K562 (cell line): ENCODE measurements around the gene CRB2. TPM values are rescaled to one million over a fixed set of nuclear protein-coding genes. Genes with fewer than 3 reads are reported as not detected.

ENCODE experiments used
- ARNT ChIP-seq, 2 experiments: fragments of 450-650 bp; IDR thresholded peaks; 2 replicates each; pipeline ENCODE4 v1.6.1; 2016; ENCODE audit warnings: mild to moderate bottlenecking in 1 of 2
- CREM ChIP-seq: IDR thresholded peaks from 2 replicates; pipeline ENCODE4 v1.6.1; 2014; ENCODE audit warnings: antibody characterized with exemption, low read depth
- DPF2 ChIP-seq: fragments of 450-650 bp; IDR thresholded peaks from 2 replicates; pipeline ENCODE4 v1.6.1; 2016
- FOXK2 ChIP-seq, 2 experiments: fragments of 450-650 bp; IDR thresholded peaks in 1 of 2; conservative IDR thresholded peaks in 1 of 2; 2 replicates each; pipeline ENCODE4 v1.6.1; 2016; ENCODE audit warnings: low read depth in 2 of 2, mild to moderate bottlenecking in 1 of 2
- FUS ChIP-seq: fragments of 200-400 bp; formaldehyde crosslinking; optimal IDR thresholded peaks from 2 replicates; pipeline ENCODE3; 2017; ENCODE audit warnings: low read depth, low read length
- HDAC2 ChIP-seq: fragments of 450-650 bp; IDR thresholded peaks from 2 replicates; pipeline ENCODE4 v1.6.1; 2016; ENCODE audit warnings: mild to moderate bottlenecking
- ILF3 ChIP-seq: fragments of 450-650 bp; IDR thresholded peaks from 2 replicates; pipeline ENCODE4 v1.6.1; 2018; ENCODE audit warnings: antibody characterized with exemption, mild to moderate bottlenecking, moderate library complexity, borderline replicate concordance
- MBD2 ChIP-seq: sonication (generic); IDR thresholded peaks from 2 replicates; pipeline ENCODE4 v1.6.1; 2016; ENCODE audit warnings: low read depth, borderline replicate concordance
- NFYB ChIP-seq: IDR thresholded peaks from 2 replicates; pipeline ENCODE4 v1.6.1; 2011; ENCODE audit warnings: mild to moderate bottlenecking, moderate library complexity; ENCODE audit not compliant: insufficient read length; ENCODE audit errors: extremely low read depth
- PHB ChIP-seq: fragments of 250-450 bp; sonication (Bioruptor Pico); IDR thresholded peaks from 2 replicates; pipeline ENCODE4 v1.5.0; 2021
- POLR2G ChIP-seq: fragments of 200-400 bp; formaldehyde crosslinking; IDR thresholded peaks from 2 replicates; pipeline ENCODE4 v1.6.1; 2017; ENCODE audit warnings: low read depth, mild to moderate bottlenecking, antibody characterized with exemption, low read length, moderate library complexity
- RB1 ChIP-seq: fragments of 450-650 bp; IDR thresholded peaks from 2 replicates; pipeline ENCODE4 v1.6.1; 2017; ENCODE audit warnings: low read depth, mild to moderate bottlenecking
- RBFOX2 ChIP-seq: fragments of 200-400 bp; formaldehyde crosslinking; IDR thresholded peaks from 2 replicates; pipeline ENCODE4 v1.6.1; 2017; ENCODE audit warnings: low read depth, mild to moderate bottlenecking, low read length, moderate library complexity
- SMARCA5 ChIP-seq: fragments of 450-650 bp; IDR thresholded peaks from 2 replicates; pipeline ENCODE4 v1.6.1; 2016
- SP2 ChIP-seq: IDR thresholded peaks from 2 replicates; pipeline ENCODE4 v1.6.1; 2011; ENCODE audit warnings: mild to moderate bottlenecking, low read depth, low read length, moderate library complexity; ENCODE audit not compliant: poor library complexity, severe bottlenecking; ENCODE audit errors: extremely low read depth
- SREBF2 ChIP-seq: sonication (generic); formaldehyde crosslinking; IDR thresholded peaks from 2 replicates; pipeline ENCODE4 v1.4.0; 2020; ENCODE audit warnings: mild to moderate bottlenecking, missing genetic modification reagents
- STAT5B ChIP-seq: fragments of 250-450 bp; sonication (Bioruptor Pico); IDR thresholded peaks from 2 replicates; pipeline ENCODE4 v1.8.0; 2021; ENCODE audit warnings: mild to moderate bottlenecking, inconsistent platforms
- TFAM ChIP-seq: fragments of 250-450 bp; sonication (Bioruptor Pico); conservative IDR thresholded peaks from 2 replicates; pipeline ENCODE4 v1.5.0; 2021; ENCODE audit warnings: mild to moderate bottlenecking, moderate library complexity
- polyA plus RNA-seq, 8 experiments: library from polyadenylated mRNA; depleted of rRNA in 4 of 8; stranded (reverse) in 5 of 8; unstranded in 3 of 8; fragments of >200 nt; fragmentation: Nextera tagmentation in 2 of 8; fragmentation: Illumina TruSeq in 1 of 8; extraction: Ambion mirVana in 2 of 8; extraction: Trizol in 1 of 8; gene quantifications; 2 replicates each; pipeline versions ENCODE4 v1.2.1 to v1.2.3, GENCODE V29; 2011 to 2014; ENCODE audit warnings: inconsistent platforms in 1 of 8, missing spikeins in 1 of 8
- total RNA-seq, 7 experiments: library from RNA; depleted of rRNA in 6 of 7; stranded (reverse); fragments of >200 nt in 6 of 7; fragmentation: Illumina TruSeq in 2 of 7; extraction: Trizol in 2 of 7; gene quantifications; 2 replicates each; pipeline versions ENCODE4 v1.2.1 to v1.2.3, GENCODE V29; 2011 to 2021; ENCODE audit warnings: low replicate concordance in 1 of 7
- TF ChIP-seq, protein P1 (sequence below): sonication (generic); formaldehyde crosslinking; IDR thresholded peaks from 2 replicates; pipeline ENCODE4 v1.8.0; 2023; ENCODE audit warnings: mild to moderate bottlenecking, missing genetic modification reagents
- TF ChIP-seq, protein P2 (sequence below): fragments of 250-450 bp; sonication (Bioruptor Pico); IDR thresholded peaks from 2 replicates; pipeline ENCODE4 v1.5.1; 2021; ENCODE audit warnings: mild to moderate bottlenecking
- TF ChIP-seq, protein P3 (sequence below): fragments of 250-450 bp; sonication (Bioruptor Pico); IDR thresholded peaks from 2 replicates; pipeline ENCODE4 v1.5.0; 2021; ENCODE audit warnings: mild to moderate bottlenecking, borderline replicate concordance

Gene CRB2
- total and polyA plus RNA-seq, 9 of the 15 experiments (the other 6 are each of a cell fraction or from before 2014, with no cell fraction given): 0.13 to 1.2 (median 0.25) TPM; not detected in 2

- no peak for TF ChIP-seq MBD2
- TF ChIP-seq STAT5B: no peak
- TF ChIP-seq PHB (CRISPR knock-in tag): no peak
- TF ChIP-seq DPF2: peak; percentile 63
- TF ChIP-seq, protein P1, sequence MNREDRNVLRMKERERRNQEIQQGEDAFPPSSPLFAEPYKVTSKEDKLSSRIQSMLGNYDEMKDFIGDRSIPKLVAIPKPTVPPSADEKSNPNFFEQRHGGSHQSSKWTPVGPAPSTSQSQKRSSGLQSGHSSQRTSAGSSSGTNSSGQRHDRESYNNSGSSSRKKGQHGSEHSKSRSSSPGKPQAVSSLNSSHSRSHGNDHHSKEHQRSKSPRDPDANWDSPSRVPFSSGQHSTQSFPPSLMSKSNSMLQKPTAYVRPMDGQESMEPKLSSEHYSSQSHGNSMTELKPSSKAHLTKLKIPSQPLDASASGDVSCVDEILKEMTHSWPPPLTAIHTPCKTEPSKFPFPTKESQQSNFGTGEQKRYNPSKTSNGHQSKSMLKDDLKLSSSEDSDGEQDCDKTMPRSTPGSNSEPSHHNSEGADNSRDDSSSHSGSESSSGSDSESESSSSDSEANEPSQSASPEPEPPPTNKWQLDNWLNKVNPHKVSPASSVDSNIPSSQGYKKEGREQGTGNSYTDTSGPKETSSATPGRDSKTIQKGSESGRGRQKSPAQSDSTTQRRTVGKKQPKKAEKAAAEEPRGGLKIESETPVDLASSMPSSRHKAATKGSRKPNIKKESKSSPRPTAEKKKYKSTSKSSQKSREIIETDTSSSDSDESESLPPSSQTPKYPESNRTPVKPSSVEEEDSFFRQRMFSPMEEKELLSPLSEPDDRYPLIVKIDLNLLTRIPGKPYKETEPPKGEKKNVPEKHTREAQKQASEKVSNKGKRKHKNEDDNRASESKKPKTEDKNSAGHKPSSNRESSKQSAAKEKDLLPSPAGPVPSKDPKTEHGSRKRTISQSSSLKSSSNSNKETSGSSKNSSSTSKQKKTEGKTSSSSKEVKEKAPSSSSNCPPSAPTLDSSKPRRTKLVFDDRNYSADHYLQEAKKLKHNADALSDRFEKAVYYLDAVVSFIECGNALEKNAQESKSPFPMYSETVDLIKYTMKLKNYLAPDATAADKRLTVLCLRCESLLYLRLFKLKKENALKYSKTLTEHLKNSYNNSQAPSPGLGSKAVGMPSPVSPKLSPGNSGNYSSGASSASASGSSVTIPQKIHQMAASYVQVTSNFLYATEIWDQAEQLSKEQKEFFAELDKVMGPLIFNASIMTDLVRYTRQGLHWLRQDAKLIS (CRISPR knock-in tag): no peak
- TF ChIP-seq RB1: peak; percentile 59
- no peak for TF ChIP-seq TFAM
- peak; percentile 69; the same call in 1 of the 2 replicates for TF ChIP-seq HDAC2
- TF ChIP-seq ARNT (IDR thresholded peaks at IDR 0.05): peak in 1 of 2 experiments; percentile 60; a peak in 1 of 4 replicates
- TF ChIP-seq NFYB: no peak
- TF ChIP-seq, protein P2, sequence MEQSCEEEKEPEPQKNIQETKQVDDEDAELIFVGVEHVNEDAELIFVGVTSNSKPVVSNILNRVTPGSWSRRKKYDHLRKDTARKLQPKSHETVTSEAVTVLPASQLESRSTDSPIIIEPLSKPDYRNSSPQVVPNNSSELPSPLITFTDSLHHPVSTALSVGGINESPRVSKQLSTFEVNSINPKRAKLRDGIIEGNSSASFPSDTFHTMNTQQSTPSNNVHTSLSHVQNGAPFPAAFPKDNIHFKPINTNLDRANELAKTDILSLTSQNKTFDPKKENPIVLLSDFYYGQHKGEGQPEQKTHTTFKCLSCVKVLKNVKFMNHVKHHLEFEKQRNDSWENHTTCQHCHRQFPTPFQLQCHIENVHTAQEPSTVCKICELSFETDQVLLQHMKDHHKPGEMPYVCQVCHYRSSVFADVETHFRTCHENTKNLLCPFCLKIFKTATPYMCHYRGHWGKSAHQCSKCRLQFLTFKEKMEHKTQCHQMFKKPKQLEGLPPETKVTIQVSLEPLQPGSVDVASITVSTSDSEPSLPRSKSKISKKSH (CRISPR knock-in tag): no peak
- TF ChIP-seq POLR2G: 0 out of 2 replicates have a peak, but pooled peaks have one; percentile 37
- TF ChIP-seq FOXK2 (conservative IDR thresholded peaks at IDR 0.05 in 1 of 2, IDR thresholded peaks at IDR 0.05 in 1 of 2; ENCODE audit: low read depth in 2 of 2): peak in 1 of 2 experiments; percentile 14; a peak in 1 of 4 replicates
- TF ChIP-seq SREBF2 (CRISPR knock-in tag): no peak
- no peak for TF ChIP-seq FUS
- TF ChIP-seq, protein P3, sequence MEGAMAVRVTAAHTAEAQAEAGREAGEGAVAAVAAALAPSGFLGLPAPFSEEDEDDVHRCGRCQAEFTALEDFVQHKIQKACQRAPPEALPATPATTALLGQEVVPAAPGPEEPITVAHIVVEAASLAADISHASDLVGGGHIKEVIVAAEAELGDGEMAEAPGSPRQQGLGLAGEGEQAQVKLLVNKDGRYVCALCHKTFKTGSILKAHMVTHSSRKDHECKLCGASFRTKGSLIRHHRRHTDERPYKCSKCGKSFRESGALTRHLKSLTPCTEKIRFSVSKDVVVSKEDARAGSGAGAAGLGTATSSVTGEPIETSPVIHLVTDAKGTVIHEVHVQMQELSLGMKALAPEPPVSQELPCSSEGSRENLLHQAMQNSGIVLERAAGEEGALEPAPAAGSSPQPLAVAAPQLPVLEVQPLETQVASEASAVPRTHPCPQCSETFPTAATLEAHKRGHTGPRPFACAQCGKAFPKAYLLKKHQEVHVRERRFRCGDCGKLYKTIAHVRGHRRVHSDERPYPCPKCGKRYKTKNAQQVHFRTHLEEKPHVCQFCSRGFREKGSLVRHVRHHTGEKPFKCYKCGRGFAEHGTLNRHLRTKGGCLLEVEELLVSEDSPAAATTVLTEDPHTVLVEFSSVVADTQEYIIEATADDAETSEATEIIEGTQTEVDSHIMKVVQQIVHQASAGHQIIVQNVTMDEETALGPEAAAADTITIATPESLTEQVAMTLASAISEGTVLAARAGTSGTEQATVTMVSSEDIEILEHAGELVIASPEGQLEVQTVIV (CRISPR knock-in tag): no peak
- TF ChIP-seq RBFOX2: peak; percentile 43; the same call in 1 of the 2 replicates
- TF ChIP-seq CREM: peak; percentile 57; the same call in 1 of the 2 replicates
- no peak for TF ChIP-seq SMARCA5
- no peak for TF ChIP-seq ILF3
- TF ChIP-seq SP2: no peak
These were observed 4.4 kb downstream of the CRB2 start (continued) for GRCh38 chr9:123360161-123361085.
